Measurements from ENCODE around the gene LHFPL3.
"Not testable (repeated sequence)": the region's sequence is repeated elsewhere in the genome, so short reads cannot be mapped to it uniquely, and the experiment has no call there.

Gene LHFPL3

GRCh38 chr7:104328296-104328969 lies at the start of gene LHFPL3:
Gene LHFPL3 (plus strand): TSS chr7:104328603.
- no peak for DNase-seq

GRCh38 chr7:104281685-104282084 lies 46.7 kb upstream of the LHFPL3 start:
- not testable (repeated sequence) for DNase-seq

- no peak for DNase-seq
Measured at GRCh38 chr7:104286839-104287238, 41.6 kb upstream of the LHFPL3 start.

GRCh38 chr7:104288137-104288536 lies 40.3 kb upstream of the LHFPL3 start:
- DNase-seq: no peak

GRCh38 chr7:104294291-104294690 lies 34.1 kb upstream of the LHFPL3 start:
- DNase-seq: no peak

DNA sequence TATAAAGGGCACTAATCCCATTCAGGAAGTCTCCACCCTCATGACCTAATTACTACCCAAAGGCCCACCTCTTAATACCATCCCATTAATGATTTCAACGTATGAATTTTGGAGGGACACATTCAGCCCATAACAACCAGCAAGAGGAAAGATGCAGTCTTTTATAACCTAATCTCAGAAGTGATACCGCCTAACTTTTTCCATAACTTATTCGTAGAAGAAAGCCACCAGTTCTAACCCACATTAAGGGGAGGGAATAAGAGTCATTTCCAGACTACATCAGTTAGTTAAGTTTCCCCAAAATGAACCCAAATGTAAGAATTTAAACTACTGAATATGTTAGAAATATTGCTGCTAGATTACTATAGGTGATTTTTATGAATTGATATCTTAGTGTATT lies 32.1 kb upstream of the LHFPL3 start:
- DNase-seq: no peak

- DNase-seq: no peak
Measured at GRCh38 chr7:104296900-104297299, 31.5 kb upstream of the LHFPL3 start.

- no peak for DNase-seq
Measured at GRCh38 chr7:104299323-104299722, 29.1 kb upstream of the LHFPL3 start.

GRCh38 chr7:104299777-104300176 lies 28.6 kb upstream of the LHFPL3 start:
- DNase-seq: no peak

GRCh38 chr7:104306793-104307192 lies 21.6 kb upstream of the LHFPL3 start:
- DNase-seq: no peak

DNA sequence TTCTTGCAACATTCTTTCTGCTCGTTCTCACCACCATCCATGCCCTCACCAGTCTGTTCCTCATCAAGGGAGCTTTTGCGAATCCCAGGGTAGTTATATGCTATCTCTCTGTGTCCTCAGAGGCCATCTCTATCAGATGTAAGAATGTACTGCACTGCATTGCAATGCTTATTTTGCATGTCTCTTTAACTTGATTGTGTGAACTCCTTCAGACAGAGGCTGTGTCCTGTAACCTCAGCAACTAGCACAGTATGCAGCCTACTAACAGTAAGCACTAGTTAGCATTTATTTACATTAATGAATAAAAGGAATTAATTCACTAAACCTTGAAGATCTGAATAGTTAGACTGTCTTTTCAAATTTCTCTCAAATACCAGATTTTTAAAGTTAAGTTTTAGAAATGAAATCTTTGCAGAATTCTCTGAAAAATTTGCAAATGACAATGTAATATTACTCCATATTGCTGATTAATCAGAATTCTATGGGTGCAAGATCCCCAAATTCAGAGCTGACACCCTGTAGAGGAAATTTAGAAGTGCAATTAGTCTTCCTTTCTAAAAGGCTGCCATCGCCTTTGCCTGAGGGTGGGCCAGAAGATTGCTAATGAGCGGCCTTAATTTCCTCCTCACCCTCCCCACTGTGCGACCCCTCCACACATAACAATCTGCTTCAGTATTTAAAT lies 10.3 kb upstream of the LHFPL3 start:
- no peak for DNase-seq

DNA sequence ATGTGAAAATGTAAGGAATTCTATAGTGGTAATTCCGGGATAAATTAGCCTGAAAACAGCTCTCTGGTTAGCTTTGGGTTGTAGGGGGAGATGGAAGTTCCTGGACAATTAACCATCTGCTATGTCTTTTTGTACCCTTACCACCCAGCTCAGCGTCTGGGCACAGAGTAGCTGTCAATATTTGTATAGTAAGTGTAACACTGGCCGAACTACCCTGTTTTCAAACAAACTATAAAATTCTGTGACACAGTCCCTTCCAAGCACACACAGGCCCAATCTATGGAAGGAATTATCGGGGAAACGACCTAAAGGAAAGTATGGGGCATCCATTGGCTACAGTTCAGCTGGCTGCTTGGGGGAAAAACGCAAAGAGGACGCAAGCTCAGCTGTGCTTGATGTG lies 869 bp upstream of the LHFPL3 start:
- DNase-seq: no peak

- DNase-seq: no peak
Measured at GRCh38 chr7:104327938-104328295, 486 bp upstream of the LHFPL3 start.

DNA sequence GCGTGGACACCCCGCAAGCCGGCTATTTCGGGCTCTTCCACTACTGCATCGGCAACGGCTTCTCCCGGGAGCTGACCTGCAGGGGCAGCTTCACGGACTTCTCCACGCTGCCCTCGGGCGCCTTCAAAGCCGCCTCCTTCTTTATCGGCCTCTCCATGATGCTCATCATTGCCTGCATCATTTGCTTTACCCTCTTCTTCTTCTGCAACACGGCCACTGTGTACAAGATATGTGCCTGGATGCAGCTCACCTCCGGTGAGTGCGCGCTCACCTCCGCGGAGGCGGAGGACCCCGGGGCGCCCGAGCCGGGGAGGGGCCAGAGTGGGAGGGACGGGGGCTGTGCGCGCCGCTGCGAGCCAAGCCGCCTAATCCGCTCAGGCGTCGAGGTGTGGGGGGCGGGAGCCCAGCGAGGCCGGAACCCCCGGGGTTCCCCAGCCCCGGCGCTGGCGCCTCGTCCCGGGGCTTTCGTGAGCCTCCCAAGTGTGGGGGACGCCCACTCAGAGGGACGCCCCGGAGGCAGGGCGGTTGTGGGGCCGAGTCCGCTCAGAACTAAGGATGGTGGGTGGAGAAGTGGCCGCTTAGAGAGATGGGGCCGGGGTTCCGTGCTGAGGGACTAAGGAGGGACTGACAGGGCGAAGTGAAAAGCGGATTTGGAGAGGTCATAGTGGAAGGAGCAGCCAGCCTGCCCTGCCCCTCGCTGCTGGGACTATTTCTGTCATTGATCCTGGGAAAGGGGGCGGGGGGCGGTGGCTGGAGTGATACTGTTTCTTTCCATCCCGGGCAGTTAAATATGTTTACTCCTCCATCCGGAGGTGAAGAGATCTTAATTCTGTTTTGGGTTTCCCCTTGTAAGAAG lies 795 bp downstream of the LHFPL3 start:
- no peak for DNase-seq

- DNase-seq: no peak
Measured at GRCh38 chr7:104341546-104341945, 13.1 kb downstream of the LHFPL3 start.

GRCh38 chr7:104352736-104353135 lies 24.3 kb downstream of the LHFPL3 start:
- no peak for DNase-seq

DNA sequence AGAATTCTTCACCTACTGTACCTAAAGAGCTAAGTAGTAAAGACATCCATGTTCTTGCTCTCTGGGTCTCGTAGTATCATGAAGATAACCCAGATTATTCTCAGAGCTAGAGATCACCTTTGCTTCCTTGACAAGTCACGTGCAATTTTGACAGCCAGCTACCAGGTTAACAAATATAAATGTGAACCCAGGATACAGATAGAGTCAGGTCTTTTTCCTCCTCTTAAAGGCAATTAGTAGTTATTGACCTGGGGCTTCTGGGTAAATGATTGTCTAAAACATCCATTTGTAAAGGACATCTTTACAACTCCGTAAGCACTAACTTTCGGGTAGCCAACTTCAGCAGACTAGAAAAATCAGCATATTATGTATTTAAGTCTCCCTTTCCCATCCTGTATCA lies 28.8 kb downstream of the LHFPL3 start:
- no peak for DNase-seq

GRCh38 chr7:104358446-104359132 lies 30.2 kb downstream of the LHFPL3 start:
- no peak for DNase-seq

- DNase-seq: no peak
Measured at GRCh38 chr7:104362756-104363155, 34.4 kb downstream of the LHFPL3 start.

DNA sequence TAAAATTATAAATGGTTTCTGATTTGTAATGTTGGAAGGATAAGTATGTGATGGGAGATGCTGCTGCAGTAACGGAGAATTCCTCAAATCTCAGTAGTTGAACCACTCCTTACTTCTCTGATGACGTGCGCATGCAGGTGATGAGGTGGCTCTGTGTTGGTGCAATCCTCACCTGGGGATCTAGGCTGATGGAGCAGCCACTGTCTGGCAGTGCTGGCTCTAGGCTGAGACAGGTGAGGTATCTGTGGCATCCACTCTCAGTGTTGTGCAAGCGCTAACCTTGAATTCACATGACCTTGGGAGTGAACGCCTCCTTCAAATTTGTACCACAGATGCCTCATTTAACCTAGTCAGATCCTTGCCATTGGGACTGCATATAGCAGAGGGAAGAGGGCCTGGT lies 35.0 kb downstream of the LHFPL3 start:
- DNase-seq: no peak

DNA sequence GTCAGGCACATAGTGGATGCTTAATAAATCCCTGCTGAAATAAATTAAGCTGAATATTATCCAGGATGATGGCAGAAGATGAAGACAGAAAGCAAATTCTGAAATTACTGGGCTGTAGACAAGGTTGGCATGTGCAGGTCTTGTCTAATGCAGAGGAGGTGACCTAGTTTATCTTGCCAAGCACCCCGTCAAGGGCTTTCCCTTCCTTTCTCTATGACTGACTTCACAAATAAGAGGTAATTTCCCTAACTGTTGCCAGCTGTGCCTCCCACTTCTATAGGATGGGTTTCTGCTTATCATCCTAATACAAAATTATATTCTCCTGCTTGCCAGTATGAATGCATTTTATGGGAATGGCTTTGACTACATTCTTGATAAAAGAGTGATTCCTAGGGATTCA lies 38.0 kb downstream of the LHFPL3 start:
- DNase-seq: no peak

DNA sequence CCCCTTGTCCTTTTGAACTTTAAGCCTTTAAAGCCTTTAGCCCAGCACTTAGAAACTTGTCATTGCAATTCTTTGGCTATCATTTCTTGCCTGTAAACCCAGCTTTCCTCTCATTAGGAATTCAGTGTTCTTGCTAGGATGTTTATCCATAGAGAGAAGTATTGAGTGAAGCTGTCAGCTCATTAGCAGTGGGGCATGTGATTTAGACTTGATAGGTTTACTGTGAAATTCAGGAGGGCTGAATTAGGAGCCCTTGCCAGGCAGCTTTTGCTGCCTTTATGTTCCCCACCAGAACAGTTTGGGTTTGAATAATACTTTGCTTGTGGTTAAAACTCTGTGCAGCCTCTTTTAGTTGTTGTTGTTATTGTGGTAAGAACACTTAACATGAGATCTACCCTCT lies 39.5 kb downstream of the LHFPL3 start:
- no peak for DNase-seq

DNA sequence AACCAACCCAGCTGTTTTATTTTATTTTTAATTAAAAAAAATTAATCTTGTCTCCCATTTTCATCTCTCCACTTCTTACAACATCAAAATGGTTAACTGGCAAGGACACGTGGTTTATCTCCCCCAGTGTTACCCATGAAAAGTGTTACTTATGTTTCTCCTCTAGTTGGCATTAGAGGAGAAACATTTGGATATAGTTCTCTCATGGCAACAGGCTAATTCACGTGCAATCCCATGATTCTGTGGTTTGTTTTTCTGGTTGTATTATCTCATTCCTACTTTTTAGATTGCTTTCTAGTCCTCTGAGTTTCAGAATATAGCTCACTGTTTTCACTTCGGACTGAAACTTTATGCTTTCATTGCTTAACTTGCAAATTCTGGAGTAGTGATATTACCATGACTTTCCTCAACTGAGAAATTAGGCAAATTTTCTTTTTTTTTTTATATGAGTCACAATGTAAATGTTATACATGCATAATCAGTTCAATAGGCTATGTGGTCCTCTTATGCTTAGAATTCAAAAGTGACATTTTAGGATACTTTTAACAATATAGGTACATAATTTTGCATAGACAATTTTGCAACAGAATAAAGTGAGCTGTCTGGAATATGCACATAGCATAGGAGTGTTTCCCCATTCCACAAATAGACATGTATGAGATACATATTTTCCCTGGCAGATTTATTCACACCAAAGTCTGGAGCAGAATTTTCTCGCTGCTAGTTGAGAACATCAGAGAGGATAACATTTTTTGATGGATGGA lies 43.0 kb downstream of the LHFPL3 start:
- DNase-seq: no peak
